K562 (cell line): ENCODE measurements around the gene PPHLN1. TPM values are rescaled to one million over a fixed set of nuclear protein-coding genes. Genes with fewer than 3 reads are reported as not detected.

ENCODE experiments used
- BCOR ChIP-seq: fragments of 450-650 bp; IDR thresholded peaks from 2 replicates; pipeline ENCODE4 v1.6.1; 2016
- DMBX1 ChIP-seq: fragments of 250-450 bp; sonication (Bioruptor Pico); IDR thresholded peaks from 2 replicates; pipeline ENCODE4 v1.8.0; 2022; ENCODE audit warnings: inconsistent platforms, mild to moderate bottlenecking, moderate library complexity, borderline replicate concordance
- E2F4 ChIP-seq: sonication (generic); formaldehyde crosslinking; IDR thresholded peaks from 2 replicates; pipeline ENCODE4 v1.8.0; 2022; ENCODE audit warnings: mild to moderate bottlenecking, low read depth, missing genetic modification reagents
- GATA2 ChIP-seq: sonication (generic); formaldehyde crosslinking; IDR thresholded peaks from 2 replicates; pipeline ENCODE4 v1.4.0; 2020; ENCODE audit warnings: mild to moderate bottlenecking, missing genetic modification reagents
- HDAC2 ChIP-seq: fragments of 450-650 bp; IDR thresholded peaks from 2 replicates; pipeline ENCODE4 v1.6.1; 2016; ENCODE audit warnings: mild to moderate bottlenecking
- LARP7 ChIP-seq: fragments of 450-650 bp; IDR thresholded peaks from 2 replicates; pipeline ENCODE4 v1.6.1; 2016
- MYNN ChIP-seq, 2 experiments: sonication (generic); formaldehyde crosslinking in 1 of 2; IDR thresholded peaks; 2 replicates each; pipeline versions ENCODE4 v1.5.0 to v1.6.1; 2016 to 2020; ENCODE audit warnings: antibody characterized with exemption in 1 of 2, missing genetic modification reagents in 1 of 2
- NFATC3 ChIP-seq: fragments of 450-650 bp; IDR thresholded peaks from 2 replicates; pipeline ENCODE4 v1.6.1; 2017; ENCODE audit warnings: mild to moderate bottlenecking
- RBM15 ChIP-seq: fragments of 200-400 bp; formaldehyde crosslinking; IDR thresholded peaks from 2 replicates; pipeline ENCODE4 v1.6.1; 2018; ENCODE audit warnings: mild to moderate bottlenecking, low read length, moderate library complexity; ENCODE audit not compliant: insufficient read depth
- RCOR1 ChIP-seq, 2 experiments: IDR thresholded peaks; 2 replicates each; pipeline ENCODE4 v1.6.1; 2012; ENCODE audit warnings: low read depth in 2 of 2, low read length in 2 of 2, borderline replicate concordance in 1 of 2, improper control_type of control experiment in 1 of 2
- SMAD1 ChIP-seq: fragments of 150-350 bp; IDR thresholded peaks from 2 replicates; pipeline ENCODE4 v1.6.1; 2014; ENCODE audit warnings: low read length, low read depth; ENCODE audit not compliant: partially characterized antibody
- SOX6 ChIP-seq: fragments of 450-650 bp; IDR thresholded peaks from 2 replicates; pipeline ENCODE4 v1.6.1; 2014; ENCODE audit warnings: mild to moderate bottlenecking
- ZFP91 ChIP-seq: sonication (generic); formaldehyde crosslinking; IDR thresholded peaks from 2 replicates; pipeline ENCODE4 v1.8.0; 2022; ENCODE audit warnings: mild to moderate bottlenecking, missing genetic modification reagents
- ZNF143 ChIP-seq: sonication (generic); formaldehyde crosslinking; IDR thresholded peaks from 2 replicates; pipeline ENCODE4 v1.9.0; 2022; ENCODE audit warnings: mild to moderate bottlenecking, missing genetic modification reagents
- ZNF165 ChIP-seq: fragments of 250-450 bp; sonication (Bioruptor Pico); IDR thresholded peaks from 2 replicates; pipeline ENCODE4 v1.4.0; 2020; ENCODE audit warnings: borderline replicate concordance
- ZNF354B ChIP-seq: fragments of 250-450 bp; sonication (Bioruptor Pico); IDR thresholded peaks from 2 replicates; pipeline ENCODE4 v1.4.0; 2020
- ZNF584 ChIP-seq: fragments of 200-800 bp; sonication (Bioruptor generic); IDR thresholded peaks from 2 replicates; pipeline ENCODE4 v1.6.1; 2016; ENCODE audit warnings: low read depth, mild to moderate bottlenecking, missing genetic modification characterization, missing compliant biosample characterization
- polyA plus RNA-seq, 8 experiments: library from polyadenylated mRNA; depleted of rRNA in 4 of 8; stranded (reverse) in 5 of 8; unstranded in 3 of 8; fragments of >200 nt; fragmentation: Nextera tagmentation in 2 of 8; fragmentation: Illumina TruSeq in 1 of 8; extraction: Ambion mirVana in 2 of 8; extraction: Trizol in 1 of 8; gene quantifications; 2 replicates each; pipeline versions ENCODE4 v1.2.1 to v1.2.3, GENCODE V29; 2011 to 2014; ENCODE audit warnings: inconsistent platforms in 1 of 8, missing spikeins in 1 of 8
- total RNA-seq, 7 experiments: library from RNA; depleted of rRNA in 6 of 7; stranded (reverse); fragments of >200 nt in 6 of 7; fragmentation: Illumina TruSeq in 2 of 7; extraction: Trizol in 2 of 7; gene quantifications; 2 replicates each; pipeline versions ENCODE4 v1.2.1 to v1.2.3, GENCODE V29; 2011 to 2021; ENCODE audit warnings: low replicate concordance in 1 of 7
- TF ChIP-seq, protein P1 (sequence below), 2 experiments: IDR thresholded peaks in 1 of 2; conservative IDR thresholded peaks in 1 of 2; 2 replicates each; pipeline ENCODE4 v1.6.1; 2016; ENCODE audit warnings: low read depth in 2 of 2, mild to moderate bottlenecking in 1 of 2, missing compliant biosample characterization in 1 of 2, missing genetic modification characterization in 1 of 2, moderate library complexity in 1 of 2
- TF ChIP-seq, protein P2 (sequence below): fragments of 200-800 bp; sonication (Bioruptor generic); IDR thresholded peaks from 2 replicates; pipeline ENCODE4 v1.6.1; 2016; ENCODE audit warnings: missing genetic modification characterization, missing compliant biosample characterization

PPHLN1 gene
- total and polyA plus RNA-seq, 9 of the 15 experiments (the other 6 are each of a cell fraction or from before 2014, with no cell fraction given): 66.3 to 112 (median 93.6) TPM

DNA sequence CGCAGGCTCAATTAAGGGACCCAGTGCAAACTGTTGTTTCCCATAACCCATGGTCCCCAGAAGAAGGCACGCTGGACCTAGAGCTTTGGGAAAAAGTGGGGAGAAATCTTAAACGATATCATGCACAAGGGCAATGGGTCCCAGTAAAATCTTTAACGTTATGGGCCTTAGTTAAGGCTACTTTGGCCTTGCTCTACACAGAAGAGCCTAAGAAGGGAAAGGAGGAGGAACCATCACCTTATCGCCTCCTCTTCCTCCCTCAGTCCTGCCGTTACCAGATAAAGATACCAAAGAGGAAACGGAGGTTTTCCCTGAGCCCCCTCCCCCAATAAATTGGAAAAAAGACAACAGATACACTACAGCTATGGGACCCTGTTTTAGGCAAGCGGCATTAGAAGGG is 116.9 kb downstream of the PPHLN1 start (continued):
- no peak for TF ChIP-seq ZNF143 (CRISPR knock-in tag)
- TF ChIP-seq SOX6: peak; percentile 49; the same call in 1 of the 2 replicates
- no peak for TF ChIP-seq RBM15
- TF ChIP-seq SMAD1: no peak
- TF ChIP-seq ZFP91 (CRISPR knock-in tag): no peak
- peak; percentile 21 to 88; a peak in 3 of 4 replicates for TF ChIP-seq RCOR1 (IDR thresholded peaks at IDR 0.05; ENCODE audit: borderline replicate concordance in 1 of 2, low read depth in 2 of 2, low read length in 2 of 2)
- no peak; the same call in 1 of the 2 replicates for TF ChIP-seq HDAC2
- TF ChIP-seq ZNF354B (CRISPR knock-in tag): no peak
- TF ChIP-seq E2F4: no peak
- TF ChIP-seq DMBX1 (CRISPR knock-in tag): no peak
- TF ChIP-seq, protein P1, sequence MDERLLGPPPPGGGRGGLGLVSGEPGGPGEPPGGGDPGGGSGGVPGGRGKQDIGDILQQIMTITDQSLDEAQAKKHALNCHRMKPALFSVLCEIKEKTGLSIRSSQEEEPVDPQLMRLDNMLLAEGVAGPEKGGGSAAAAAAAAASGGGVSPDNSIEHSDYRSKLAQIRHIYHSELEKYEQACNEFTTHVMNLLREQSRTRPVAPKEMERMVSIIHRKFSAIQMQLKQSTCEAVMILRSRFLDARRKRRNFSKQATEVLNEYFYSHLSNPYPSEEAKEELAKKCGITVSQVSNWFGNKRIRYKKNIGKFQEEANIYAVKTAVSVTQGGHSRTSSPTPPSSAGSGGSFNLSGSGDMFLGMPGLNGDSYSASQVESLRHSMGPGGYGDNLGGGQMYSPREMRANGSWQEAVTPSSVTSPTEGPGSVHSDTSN (CRISPR knock-in tag; IDR thresholded peaks at IDR 0.05; ENCODE audit: low read depth): no peak
- TF ChIP-seq, protein P1 (tag; conservative IDR thresholded peaks at IDR 0.05; ENCODE audit: low read depth): no peak
- TF ChIP-seq, protein P2, sequence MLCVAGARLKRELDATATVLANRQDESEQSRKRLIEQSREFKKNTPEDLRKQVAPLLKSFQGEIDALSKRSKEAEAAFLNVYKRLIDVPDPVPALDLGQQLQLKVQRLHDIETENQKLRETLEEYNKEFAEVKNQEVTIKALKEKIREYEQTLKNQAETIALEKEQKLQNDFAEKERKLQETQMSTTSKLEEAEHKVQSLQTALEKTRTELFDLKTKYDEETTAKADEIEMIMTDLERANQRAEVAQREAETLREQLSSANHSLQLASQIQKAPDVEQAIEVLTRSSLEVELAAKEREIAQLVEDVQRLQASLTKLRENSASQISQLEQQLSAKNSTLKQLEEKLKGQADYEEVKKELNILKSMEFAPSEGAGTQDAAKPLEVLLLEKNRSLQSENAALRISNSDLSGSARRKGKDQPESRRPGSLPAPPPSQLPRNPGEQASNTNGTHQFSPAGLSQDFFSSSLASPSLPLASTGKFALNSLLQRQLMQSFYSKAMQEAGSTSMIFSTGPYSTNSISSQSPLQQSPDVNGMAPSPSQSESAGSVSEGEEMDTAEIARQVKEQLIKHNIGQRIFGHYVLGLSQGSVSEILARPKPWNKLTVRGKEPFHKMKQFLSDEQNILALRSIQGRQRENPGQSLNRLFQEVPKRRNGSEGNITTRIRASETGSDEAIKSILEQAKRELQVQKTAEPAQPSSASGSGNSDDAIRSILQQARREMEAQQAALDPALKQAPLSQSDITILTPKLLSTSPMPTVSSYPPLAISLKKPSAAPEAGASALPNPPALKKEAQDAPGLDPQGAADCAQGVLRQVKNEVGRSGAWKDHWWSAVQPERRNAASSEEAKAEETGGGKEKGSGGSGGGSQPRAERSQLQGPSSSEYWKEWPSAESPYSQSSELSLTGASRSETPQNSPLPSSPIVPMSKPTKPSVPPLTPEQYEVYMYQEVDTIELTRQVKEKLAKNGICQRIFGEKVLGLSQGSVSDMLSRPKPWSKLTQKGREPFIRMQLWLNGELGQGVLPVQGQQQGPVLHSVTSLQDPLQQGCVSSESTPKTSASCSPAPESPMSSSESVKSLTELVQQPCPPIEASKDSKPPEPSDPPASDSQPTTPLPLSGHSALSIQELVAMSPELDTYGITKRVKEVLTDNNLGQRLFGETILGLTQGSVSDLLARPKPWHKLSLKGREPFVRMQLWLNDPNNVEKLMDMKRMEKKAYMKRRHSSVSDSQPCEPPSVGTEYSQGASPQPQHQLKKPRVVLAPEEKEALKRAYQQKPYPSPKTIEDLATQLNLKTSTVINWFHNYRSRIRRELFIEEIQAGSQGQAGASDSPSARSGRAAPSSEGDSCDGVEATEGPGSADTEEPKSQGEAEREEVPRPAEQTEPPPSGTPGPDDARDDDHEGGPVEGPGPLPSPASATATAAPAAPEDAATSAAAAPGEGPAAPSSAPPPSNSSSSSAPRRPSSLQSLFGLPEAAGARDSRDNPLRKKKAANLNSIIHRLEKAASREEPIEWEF: no peak
- peak; percentile 56 for TF ChIP-seq GATA2 (CRISPR knock-in tag)
- peak; percentile 74; the same call in 1 of the 2 replicates for TF ChIP-seq ZNF584 (CRISPR knock-in tag)
- TF ChIP-seq MYNN (IDR thresholded peaks at IDR 0.05): 0 out of 2 replicates have a peak, but pooled peaks have one; percentile 18
- no peak for TF ChIP-seq MYNN (CRISPR knock-in tag; IDR thresholded peaks at IDR 0.05)
- TF ChIP-seq LARP7: no peak
- no peak for TF ChIP-seq NFATC3
- no peak for TF ChIP-seq BCOR
- no peak for TF ChIP-seq ZNF165 (CRISPR knock-in tag)
